GM19239 (cell line): Measurements from ENCODE around the gene SATB1.
"Not testable (repeated sequence)": the region's sequence is repeated elsewhere in the genome, so short reads cannot be mapped to it uniquely, and the experiment has no call there.

ENCODE experiments used
- DNase-seq: peaks from one replicate; pipeline ENCODE4 v3.0.0; 2011; ENCODE audit warnings: low spot score; ENCODE audit not compliant: insufficient read length
- FAIRE-seq: peaks from 2 replicates; lab custom pipeline; 2011; peaks lifted over from hg19 to GRCh38; lab: Jason Lieb, UNC

SATB1 gene

GRCh38 chr3:18363338-18363737 is 61.8 kb downstream of the SATB1 start:
- DNase-seq, result no peak
- no peak for FAIRE-seq

GRCh38 chr3:18357747-18358146 is 67.4 kb downstream of the SATB1 start:
- FAIRE-seq (no peak), DNase-seq (no peak)

DNA sequence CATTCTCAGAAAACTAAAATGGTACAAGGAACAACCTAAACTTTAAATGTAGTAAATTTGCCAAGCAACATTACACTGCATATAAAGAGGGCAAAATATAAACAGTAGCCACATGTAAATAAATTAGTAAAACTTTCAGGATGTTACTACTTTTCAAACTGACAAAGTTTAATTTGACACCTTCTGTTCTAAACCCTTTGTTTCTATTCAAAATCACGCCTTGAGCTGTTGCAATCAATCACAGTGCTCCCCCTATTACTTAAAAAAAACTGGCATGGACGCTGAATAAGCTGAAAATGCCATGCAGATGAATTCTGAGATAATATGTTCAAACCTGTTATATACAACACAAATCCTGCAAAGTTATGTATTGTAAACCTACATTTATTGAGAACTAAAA is 69.3 kb downstream of the SATB1 start:
- DNase-seq (no peak), FAIRE-seq (no peak)

DNA sequence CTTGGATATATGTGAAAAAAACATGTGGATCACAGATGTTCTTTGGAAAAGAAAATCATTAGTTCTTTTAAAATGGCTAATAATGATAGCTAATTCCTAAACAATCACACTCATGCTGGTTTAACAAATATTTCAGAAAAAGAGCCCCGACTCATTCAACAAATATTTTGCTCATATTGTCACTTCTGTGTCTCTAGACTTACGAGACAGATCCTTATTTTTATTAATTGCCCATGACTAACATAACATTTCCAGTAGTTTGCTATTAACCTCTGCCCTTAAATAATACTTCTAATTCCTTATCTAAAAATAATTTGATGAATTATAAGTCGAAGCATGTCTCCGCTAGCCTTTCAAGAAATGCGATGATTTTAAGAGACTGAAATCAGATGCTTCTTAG is 70.4 kb downstream of the SATB1 start:
- DNase-seq (no peak), FAIRE-seq (no peak)

GRCh38 chr3:18351823-18352744 is 73.1 kb downstream of the SATB1 start:
- DNase-seq (no peak), FAIRE-seq (no peak)

DNA sequence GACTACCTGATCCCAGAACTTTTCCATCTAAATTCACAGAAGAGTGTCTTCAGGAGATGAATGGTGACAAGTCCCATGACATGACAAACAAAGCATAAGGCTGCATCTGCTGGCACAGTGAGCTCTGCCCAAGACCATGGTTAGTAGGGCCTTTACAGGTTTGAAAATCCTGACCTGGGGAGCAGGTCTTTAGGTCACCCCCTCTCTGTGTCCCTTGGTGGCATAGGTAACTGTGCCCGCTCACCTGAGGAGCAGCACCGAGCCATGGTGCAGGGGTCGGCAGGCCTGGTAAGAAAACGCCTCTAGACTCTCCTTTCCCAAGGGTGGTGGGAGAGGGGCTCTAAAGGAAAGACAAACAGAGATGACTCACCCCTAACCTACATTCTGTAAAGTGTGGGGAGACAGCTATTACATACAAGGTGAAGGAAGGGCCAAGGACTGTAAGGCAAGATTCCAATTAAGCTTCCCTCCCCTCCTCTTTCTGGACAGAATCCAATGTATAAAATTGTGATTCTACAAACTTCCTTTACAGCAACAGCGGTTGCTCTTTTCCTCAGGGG is 74.0 kb downstream of the SATB1 start:
- FAIRE-seq, result no peak
- no peak for DNase-seq

GRCh38 chr3:18349197-18349798 is 75.8 kb downstream of the SATB1 start:
- no peak for FAIRE-seq
- no peak for DNase-seq

DNA sequence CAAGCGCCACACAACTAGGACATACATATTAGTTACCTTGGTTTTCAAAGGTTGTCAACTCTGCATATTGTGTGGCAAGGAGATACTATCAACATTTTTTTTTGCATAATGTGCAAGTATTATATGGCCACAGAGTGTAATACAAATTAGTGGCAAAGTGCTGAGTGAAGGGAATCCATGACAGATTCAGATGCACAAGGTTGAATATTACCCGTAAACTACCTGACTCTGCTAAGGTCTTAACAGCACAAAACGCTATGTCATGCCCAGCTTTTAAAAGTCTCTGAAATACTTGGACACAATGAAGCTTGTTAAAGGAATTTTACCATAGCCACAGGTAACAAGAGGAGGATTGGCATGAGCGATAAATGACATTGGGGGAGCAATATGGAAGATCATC is 79.0 kb downstream of the SATB1 start:
- no peak for DNase-seq
- FAIRE-seq, result no peak

GRCh38 chr3:18345015-18345367 is 80.1 kb downstream of the SATB1 start:
- no peak for DNase-seq
- FAIRE-seq, result no peak

- no peak for DNase-seq
- FAIRE-seq, result no peak
Measured at GRCh38 chr3:18344306-18345014, 80.7 kb downstream of the SATB1 start.

DNA sequence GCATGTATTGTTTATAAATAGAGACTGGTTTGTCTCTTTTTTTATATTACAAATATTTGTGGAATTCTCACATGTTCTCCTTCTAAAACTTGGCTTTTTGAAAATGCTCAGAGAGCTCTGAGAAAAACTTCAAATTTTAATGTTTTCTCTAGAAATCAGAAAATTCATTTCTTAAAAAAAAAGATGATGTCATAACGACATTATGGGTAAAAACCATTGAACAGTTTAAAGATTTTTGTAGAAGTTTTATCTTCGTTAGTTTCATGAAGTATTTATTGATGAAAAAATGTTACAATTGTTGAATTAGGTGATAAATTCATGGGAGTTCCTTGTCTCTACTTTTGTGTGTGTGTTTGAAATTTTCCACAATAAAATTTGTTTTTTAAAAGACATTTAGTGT is 81.3 kb downstream of the SATB1 start:
- no peak for FAIRE-seq
- no peak for DNase-seq

DNA sequence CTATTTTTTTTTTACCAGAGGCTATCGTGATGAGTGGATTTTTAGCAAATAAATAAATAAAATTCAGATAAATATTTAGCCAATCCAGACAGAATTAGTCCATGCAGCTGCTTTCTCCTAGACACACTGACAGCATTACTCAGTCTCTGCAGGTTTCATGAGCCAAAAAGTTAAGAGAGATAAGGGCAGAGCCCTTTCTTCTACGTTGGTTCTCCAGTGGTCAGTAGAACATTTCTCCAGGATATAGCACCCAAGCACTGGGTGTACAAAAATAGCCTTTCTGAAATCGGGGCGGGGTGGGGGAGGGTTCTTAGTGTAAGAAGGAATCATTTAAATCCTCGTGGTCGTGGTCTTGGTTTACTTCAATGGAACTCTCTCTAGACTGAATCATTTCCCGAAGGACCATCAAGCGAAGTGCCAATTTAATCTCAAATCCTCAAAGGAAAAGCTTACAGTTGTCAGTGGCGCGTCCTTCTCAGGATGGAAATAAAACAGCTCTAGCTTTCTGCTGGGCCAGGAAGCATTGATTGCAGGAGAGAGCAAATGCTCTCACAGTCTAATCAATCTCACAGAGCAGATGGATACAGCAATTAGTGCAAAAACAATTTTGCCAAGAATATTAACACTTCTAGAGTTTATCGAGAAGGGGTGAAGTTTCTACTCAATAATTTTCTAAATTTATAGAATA is 86.2 kb downstream of the SATB1 start:
- FAIRE-seq, result no peak
- no peak for DNase-seq

DNA sequence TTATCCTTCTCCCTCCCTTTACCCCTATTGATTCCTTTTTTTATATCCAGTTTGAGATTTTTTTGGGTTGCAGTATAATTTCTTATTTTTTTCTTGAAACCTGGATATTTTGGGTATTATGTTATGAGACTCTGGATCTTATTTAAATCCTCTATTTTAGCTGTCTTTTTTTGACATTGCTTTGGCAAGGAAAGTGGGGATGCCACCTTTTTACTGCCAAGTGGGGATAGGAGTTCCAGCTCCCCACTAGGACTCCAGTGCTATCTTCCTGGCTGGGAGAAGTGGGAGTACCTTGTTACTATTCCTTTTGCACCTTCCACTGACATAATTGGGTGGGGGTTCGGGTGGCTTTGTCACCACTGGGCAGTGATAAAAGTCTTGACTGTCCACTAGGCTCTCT is 87.9 kb downstream of the SATB1 start:
- DNase-seq, result no peak
- no peak for FAIRE-seq

DNA sequence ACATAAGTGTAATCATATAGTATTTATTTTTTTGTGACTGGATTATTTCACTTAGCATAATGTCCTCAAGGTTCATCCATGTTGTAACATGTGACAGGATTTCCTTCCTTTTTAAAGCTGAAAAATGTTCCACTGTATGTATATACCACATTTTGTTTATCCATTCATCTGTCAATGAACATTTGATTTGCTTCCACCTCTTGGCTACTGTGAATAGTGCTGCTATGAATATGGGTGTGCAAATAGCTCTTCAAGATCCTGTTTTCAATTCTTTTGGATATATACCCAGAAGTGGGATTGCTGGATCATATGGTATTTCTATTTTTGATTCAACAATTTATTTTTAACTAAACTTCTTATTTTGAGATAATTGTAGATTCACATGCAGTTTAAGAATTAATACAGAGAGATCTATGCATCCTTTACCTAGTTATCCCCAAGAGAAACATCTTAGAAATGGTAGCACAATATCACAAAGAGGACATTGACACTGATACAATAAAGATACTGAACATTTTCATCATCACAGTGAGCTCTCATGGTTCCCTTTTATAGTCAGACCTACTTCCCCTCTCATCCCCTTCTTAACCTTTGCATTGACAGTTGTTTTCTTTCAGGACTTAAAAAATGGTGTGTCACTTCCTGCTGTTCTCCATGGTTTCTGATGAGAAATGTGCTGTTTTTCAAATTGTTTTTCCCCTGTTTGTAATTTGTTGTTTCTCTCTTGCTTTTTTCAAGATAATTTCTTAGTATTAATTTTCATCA is 90.1 kb downstream of the SATB1 start:
- DNase-seq, result no peak
- no peak for FAIRE-seq

DNA sequence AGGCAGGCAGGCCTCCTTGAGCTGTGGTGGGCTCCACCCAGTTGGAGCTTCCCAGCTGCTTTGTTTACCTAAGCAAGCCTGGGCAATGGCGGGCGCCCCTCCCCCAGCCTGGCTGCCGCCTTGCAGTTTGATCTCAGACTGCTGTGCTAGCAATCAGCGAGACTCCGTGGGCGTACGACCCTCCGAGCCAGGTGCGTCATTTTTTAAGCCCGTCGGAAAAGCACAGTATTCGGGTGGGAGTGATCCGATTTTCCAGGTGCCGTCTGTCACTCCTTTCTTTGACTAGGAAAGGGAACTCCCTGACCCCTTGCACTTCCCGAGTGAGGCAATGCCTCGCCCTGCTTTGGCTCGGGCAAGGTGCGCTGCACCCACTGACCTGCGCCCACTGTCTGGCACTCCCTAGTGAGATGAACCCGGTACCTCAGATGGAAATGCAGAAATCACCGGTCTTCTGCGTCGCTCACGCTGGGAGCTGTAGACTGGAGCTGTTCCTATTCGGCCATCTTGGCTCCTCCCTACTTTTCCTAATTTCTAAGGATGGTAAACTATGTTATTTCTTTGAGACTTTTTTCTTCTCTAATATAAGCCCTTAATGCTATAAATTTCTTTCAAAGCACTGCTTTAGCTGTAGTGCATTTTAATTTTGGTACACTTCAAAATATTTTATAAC is 94.2 kb downstream of the SATB1 start:
- not testable (repeated sequence) for DNase-seq, FAIRE-seq

GRCh38 chr3:18308096-18308650 is 117.0 kb downstream of the SATB1 start:
- no peak for FAIRE-seq
- no peak for DNase-seq

DNA sequence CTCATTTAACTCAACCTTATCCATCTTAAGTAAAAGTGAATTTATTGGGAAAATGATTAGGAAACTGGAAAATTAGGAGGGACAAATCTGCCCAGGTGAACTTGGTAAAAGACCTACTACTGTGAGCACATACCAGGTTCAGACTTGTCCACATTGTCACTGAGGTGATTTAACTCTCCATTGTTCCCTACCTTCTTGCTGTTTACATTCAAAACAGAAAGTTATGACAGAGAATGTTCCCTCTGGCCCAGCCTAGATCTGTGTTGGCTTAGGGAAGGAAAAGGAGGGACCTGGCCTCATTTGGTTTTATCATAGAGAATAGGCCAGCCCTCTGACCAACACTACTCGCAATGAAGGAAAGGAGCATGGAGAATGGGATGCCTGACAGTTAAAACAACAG is 117.6 kb downstream of the SATB1 start:
- FAIRE-seq (no peak), DNase-seq (no peak)

DNA sequence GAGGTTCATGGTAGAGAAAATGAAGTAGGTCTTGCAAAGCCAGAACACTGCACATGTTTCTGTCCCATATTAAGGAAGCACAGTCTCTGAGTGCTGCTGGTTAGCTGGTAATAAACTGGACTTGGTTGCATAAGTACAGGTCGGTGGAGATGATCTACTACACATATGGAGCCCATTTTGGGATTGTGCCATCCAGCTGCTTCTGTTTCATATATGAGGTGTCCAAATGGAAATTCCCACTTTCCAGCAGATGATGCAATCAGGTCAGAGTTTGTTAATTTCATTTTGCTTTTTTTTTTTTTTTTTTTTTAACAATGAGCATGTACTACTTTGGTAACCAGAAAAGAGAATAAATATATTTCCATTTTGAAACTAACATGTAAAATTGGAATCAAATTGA is 122.6 kb downstream of the SATB1 start:
- DNase-seq (no peak), FAIRE-seq (no peak)

- no peak for FAIRE-seq
Measured at GRCh38 chr3:18301781-18302180, 123.4 kb downstream of the SATB1 start.

More at GRCh38 chr3:18301781-18302180, 123.4 kb downstream of the SATB1 start:
- no peak for DNase-seq
